Epithelial cell of esophagus (primary cell): ENCODE results near the gene ZDHHC16.

Experiments
- DNase-seq: peaks from one replicate; pipeline ENCODE4 v3.0.0; 2010; ENCODE audit warnings: low read depth
- H3K4me3 ChIP-seq: 2 replicates; pipeline ENCODE4 v1.5.1; 2011; ENCODE audit warnings: mild to moderate bottlenecking, low read length, control low read depth
- CTCF ChIP-seq: IDR thresholded peaks from 2 replicates; pipeline ENCODE4 v1.5.1; 2011; ENCODE audit warnings: low read depth, mild to moderate bottlenecking, low read length, control low read depth, inconsistent platforms; ENCODE audit not compliant: insufficient read depth; ENCODE audit errors: missing control alignments

ZDHHC16 gene

GRCh38 chr10:97485647-97486281 lies 39.8 kb downstream of the ZDHHC16 start:
- no peak for TF ChIP-seq CTCF
- no peak overlapping the region for H3K4me3 ChIP-seq
- DNase-seq, result no peak

GRCh38 chr10:97490592-97490991 lies 44.6 kb downstream of the ZDHHC16 start:
- no peak for TF ChIP-seq CTCF
- no peak for DNase-seq
- H3K4me3 ChIP-seq, result no peak overlapping the region

DNA sequence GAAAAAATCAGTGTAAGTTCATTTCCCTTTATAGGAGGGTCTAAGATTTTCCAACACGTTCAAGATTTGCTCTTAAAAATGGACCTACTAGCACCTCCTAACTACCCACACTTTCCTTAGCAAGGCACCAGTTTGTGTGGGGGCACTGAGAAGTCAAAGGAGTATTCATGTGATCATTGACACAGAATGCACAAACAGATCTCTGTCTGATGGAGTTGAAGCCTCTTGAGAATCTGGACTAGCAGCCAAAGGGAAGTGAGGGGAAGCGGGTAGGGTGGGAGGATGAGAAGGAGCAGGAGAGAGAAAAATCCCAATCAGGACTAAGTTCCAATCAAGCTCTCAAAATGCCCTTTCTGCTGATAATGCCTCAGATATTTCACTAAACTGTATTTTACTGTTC lies 48.2 kb downstream of the ZDHHC16 start:
- no peak for DNase-seq
- no peak for TF ChIP-seq CTCF
- H3K4me3 ChIP-seq, result no peak overlapping the region

DNA sequence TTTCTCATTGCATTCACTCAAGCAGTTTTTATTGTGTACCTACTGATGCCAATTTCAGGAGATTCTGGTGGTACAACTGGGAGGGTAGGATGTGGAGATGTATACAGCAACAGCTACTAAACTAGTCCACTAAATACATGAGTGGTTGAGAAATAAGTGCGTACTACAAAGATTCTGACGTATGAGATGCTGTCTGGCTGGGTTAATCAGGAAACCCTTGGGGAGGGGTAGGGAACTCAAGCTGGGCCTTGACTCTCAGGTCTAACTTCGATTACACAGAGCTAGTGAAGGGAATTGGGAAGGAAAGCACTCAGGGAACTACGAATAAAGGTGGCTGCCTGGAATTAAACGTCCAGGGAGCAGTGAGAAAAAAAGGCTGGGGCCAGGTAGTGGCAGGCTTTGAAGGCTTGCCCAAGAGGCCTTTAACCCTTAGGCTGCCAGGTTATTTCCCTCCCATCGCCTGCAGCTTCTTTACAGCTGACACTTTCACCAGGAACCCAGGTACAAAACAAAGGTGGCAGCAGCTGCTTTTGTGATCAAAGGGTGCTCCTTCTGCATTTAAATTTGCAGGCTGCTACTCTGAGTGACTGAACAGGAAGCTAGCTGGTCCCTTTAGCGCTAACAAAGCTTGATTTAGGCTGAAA lies 49.0 kb downstream of the ZDHHC16 start:
- DNase-seq, result peak; percentile 30
- TF ChIP-seq CTCF, result no peak

GRCh38 chr10:97497572-97498075 lies 51.6 kb downstream of the ZDHHC16 start:
- peak; percentile 86 for DNase-seq
- H3K4me3 ChIP-seq, result peak overlapping the region; percentile 98
- TF ChIP-seq CTCF, result no peak

More for the DNA sequence above, 49.0 kb downstream of the ZDHHC16 start:
- no peak overlapping the region for H3K4me3 ChIP-seq

DNA sequence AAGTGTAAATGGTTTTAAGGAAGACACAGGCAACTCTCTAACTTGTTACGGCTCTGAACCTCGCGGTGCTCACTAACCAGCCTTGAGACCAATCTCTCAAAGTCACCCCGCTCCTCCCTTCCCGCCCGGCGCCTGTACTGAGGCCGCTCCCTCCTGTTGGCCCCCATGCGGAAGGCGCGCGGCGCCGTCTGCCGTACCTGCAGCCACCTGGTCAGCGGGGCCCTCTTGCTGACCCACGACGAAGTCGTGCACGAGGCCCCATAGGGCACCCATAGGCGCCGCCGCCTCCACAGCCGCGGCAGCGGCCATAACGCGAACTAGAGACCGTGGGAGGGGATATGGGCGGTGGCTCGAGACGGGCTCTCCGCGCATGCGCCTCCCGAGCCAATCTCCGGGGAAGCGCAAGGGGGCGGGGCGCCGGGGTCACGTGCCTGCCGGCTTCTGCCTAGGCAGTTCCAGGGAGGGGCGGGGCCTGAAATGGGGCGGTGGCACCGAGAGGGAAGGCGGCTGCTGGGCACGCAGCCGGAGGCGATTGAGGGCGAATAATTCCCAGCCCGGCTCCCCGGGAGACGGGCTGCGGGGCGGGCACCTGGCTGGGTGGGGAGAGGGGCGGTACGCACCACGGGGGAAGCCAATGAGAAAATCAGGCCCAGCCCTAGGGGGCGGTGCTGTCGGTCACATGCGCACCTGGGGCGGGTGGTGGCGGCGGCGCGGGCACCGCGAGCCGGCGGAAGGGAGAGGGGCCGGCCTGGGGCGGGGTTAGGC lies 52.3 kb downstream of the ZDHHC16 start, which contains the start of gene MMS19:
MMS19 (minus strand) TSS at position 347 of the 765 bp plus-strand sequence; CDS start at position 309, 38 bp downstream.
- no peak for TF ChIP-seq CTCF
- peak within 1 kb of the TSS; percentile 98 for H3K4me3 ChIP-seq
- peak; percentile 99 for DNase-seq
